HG03060 (cell line): ENCODE results near the gene RABAC1.
"Not testable (repeated sequence)": the region's sequence is repeated elsewhere in the genome, so short reads cannot be mapped to it uniquely, and the experiment has no call there.

Experiments used
- ATAC-seq: cut with Tn5 transposase; IDR thresholded peaks from one replicate; pipeline ENCODE4 v1.9.1; 2021; ENCODE audit warnings: low read depth, moderate number of reproducible peaks; ENCODE audit not compliant: unreplicated experiment

The RABAC1 gene

DNA sequence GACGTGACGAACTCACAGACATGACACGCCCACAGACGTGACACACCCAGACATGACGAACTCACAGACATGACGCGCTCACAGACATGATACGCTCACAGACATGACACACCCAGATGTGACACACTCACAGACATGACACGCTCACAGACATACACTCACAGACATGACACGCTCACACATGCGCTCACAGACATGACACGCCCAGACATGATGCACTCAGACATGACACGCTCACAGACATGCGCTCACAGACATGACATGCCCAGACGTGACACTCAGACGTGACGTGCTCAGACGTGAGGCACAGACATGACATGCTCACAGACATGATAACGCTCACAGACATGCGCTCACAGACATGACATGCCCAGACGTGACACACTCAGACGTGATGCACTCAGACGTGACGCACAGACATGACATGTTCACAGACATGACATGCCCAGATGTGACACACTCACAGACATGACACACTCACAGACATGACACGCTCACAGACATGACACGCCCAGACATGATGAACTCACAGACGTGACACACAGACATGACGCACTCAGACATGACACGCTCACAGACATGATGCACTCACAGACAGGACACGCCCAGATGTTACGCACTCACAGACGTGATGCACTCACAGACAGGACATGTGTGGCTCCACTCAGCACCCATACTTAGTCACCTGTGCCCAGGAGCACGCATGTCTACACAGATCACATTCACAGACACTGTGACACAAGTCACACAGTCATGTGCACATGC is 39.0 kb downstream of the RABAC1 start:
- no peak for ATAC-seq

GRCh38 chr19:41918653-41919244 is 40.4 kb downstream of the RABAC1 start:
- no peak for ATAC-seq

- no peak for ATAC-seq
These were observed 41.0 kb downstream of the RABAC1 start for GRCh38 chr19:41918095-41918494.

DNA sequence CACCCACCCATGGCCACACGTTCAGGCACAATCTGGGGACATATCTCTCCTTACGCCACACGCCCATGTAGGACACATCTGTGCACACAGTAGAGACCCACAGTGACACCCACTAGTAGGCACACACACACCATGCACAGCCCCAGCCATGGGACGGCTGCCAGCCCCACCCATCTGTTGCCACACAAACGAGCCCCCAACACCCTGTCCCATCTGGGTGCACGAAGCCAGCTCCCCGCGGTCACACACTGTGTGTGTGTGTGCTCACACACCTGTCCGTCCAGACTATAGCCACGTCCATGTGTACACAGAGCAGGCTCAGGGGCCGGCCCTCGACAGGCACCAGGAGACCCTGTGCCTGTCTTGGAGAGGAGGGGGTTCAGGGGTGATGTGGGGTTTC is 41.4 kb downstream of the RABAC1 start:
- no peak for ATAC-seq

- no peak for ATAC-seq
These were observed 43.2 kb downstream of the RABAC1 start for GRCh38 chr19:41915776-41916414.

GRCh38 chr19:41915021-41915775 is 43.9 kb downstream of the RABAC1 start:
- ATAC-seq, result no peak

GRCh38 chr19:41914424-41914834 is 44.7 kb downstream of the RABAC1 start:
- ATAC-seq, result not testable (repeated sequence)

- no peak for ATAC-seq
These were observed 45.3 kb downstream of the RABAC1 start for GRCh38 chr19:41913538-41914423.

DNA sequence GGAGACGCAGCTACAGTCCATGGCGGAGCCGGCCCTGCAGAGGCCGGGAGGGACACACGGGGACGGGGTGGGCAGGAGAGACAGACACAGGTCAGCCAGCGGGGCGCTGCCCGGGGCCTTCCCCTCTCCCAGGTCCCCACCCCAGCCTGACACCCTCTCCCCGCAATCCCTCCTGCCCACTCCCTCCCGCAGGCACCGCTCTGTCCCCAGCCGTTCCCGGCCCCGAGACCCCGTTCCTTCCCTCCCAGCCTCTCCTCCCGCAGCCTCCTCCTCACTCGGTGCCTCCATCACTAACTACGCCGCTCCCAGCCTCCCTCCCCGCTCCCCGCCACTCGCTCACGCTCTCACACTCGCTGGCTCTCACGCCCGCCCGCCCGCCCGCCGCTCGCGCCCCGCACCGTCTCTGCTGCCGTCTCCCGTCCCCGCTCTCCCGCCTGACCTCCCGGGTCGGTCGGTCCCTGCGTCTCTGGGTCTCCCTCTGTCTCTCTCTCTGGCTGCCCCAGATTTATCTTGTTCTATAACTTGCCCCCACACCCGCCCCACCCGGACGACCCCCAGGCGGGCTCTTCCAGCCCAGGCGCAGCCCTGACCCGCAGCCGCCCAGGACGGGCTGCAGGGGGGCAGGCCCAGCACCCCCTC is 46.1 kb downstream of the RABAC1 start:
- no peak for ATAC-seq

DNA sequence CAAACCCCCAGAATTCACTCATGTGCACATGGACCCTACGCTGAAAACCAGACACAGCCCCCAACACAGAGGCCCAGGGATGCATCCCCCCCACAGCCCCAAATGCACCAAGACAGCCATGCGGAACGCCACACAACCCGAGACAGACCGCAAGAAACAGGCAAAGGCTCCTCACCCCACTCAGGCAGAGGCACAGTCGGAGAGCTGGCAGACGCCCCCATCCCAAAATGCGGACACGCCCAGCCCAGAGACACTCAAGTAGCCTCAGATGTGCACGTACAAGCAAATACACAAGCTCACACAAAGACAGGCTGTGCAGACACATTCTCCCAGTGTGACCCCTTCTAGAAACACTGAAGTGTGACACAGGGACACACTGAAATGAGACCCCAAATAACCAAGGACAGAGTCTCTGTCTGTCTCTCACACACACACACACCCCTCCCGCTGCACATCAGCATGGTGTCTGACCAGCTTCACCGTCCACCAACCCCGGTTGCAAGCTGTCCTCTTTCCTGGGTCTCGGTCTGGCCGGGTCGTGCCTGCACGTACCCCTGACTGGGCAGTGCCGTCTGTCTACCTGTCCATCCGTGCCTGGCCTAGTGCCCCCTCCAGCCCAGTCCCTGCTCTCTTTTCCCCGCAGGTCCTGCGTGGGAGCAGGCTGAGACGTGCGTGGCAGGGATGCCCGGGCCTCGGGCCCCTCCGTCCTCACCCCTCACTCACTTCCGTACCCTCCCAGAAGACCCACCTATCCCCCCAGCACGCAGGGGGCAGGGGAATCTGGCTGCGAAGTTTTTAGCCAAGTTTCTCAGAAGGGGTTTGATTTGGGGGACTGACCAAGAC is 47.0 kb downstream of the RABAC1 start:
- no peak for ATAC-seq

- no peak for ATAC-seq
These were observed 47.9 kb downstream of the RABAC1 start for GRCh38 chr19:41910992-41911888.

DNA sequence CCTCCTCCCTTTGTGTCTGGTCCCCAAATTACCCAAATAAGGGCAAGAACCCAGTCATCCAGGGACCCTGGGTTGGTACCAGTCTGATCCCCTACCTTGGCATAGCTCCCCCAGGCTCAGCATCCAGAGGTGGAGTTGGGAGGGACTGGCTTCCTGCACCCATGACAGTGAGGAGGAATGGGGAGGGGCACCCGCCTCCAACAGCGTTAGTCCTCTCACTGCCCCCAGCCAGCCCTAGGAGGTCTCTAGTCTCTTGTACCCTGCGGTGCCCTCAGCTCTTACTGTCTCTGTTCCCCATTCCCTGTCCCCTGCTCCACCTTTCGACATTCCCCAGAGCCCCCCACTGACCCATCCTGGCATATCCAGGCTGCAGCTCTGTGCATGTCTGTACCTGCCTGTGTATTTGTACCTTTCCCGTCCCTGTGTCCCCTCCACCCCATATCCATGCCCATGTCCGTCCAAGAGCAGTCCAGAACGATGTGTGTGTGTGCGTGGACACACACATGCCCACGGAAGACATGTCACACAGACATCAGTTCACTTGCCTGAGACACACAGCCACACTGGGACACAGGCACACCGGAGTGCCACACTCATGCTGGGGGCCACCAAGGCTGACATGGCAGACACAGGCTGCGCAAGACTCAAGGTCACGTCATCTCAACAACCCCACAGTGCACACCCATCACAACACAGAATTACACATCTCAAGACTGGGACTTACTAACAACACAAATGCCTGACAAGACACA is 48.7 kb downstream of the RABAC1 start:
- ATAC-seq, result no peak

GRCh38 chr19:41909706-41910105 is 49.4 kb downstream of the RABAC1 start:
- ATAC-seq, result no peak

DNA sequence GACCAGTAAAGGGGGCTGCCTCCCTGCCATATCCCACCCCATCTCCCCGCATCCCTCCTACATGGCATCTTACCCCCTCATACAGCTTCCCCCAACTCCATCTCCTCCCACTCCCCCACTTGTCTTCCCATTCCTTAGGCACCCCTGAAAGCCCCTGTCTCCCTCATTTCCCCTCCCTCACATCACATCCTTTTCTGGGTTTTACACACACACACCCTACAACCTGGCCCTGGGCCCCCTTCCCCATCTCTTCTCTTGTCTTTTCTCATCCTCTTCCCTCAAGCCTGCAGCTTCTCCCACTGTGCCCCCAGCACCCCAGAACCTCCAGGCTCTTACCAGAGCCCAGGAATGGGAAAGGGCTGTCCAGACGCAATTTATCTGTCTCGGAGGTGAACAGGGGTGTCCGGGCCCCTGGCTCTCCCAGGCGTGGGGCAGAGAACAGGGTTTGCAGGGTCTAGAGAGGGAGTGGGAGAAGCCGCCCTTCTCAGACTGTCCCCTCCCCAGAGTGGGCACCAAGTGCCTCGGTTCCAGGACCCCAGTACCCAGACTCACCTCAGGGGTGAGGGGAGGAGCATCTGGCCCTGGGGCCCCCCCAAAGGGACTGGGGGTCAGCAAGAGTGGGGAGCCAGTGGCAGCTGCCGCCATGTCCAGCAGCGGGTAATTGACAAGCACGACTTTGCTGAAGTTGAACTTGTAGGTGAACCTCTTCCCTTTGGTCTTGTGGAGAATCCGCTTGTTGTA is 50.2 kb downstream of the RABAC1 start:
- no peak for ATAC-seq

GRCh38 chr19:41907994-41908615 is 51.0 kb downstream of the RABAC1 start:
- ATAC-seq, result no peak
